GM06990 (cell line): ENCODE data around the gene TNRC6C.

Source experiments
- DNase-seq: peaks from one replicate; pipeline ENCODE4 v3.0.0-alpha.2; 2011; ENCODE audit not compliant: insufficient read length; ENCODE audit errors: extremely low read depth
- H3K27me3 ChIP-seq: replicated peaks from 2 replicates; pipeline ENCODE4 v1.6.0; 2011; ENCODE audit warnings: low read length; ENCODE audit not compliant: control insufficient read depth, insufficient read depth
- H3K36me3 ChIP-seq: 2 replicates; pipeline ENCODE4 v1.5.1; 2011; ENCODE audit warnings: low read length; ENCODE audit not compliant: control insufficient read depth, insufficient read depth
- H3K4me3 ChIP-seq: replicated peaks from 2 replicates; pipeline ENCODE4 v1.5.1; 2011; ENCODE audit warnings: low read depth, mild to moderate bottlenecking, control low read depth, low read length
- TF ChIP-seq, protein P1 (sequence below): IDR thresholded peaks from 2 replicates; pipeline ENCODE4 v1.5.1; 2011; ENCODE audit warnings: low read length, control low read depth, mild to moderate bottlenecking, inconsistent platforms; ENCODE audit not compliant: insufficient read depth, poor library complexity, severe bottlenecking

Gene TNRC6C

DNA sequence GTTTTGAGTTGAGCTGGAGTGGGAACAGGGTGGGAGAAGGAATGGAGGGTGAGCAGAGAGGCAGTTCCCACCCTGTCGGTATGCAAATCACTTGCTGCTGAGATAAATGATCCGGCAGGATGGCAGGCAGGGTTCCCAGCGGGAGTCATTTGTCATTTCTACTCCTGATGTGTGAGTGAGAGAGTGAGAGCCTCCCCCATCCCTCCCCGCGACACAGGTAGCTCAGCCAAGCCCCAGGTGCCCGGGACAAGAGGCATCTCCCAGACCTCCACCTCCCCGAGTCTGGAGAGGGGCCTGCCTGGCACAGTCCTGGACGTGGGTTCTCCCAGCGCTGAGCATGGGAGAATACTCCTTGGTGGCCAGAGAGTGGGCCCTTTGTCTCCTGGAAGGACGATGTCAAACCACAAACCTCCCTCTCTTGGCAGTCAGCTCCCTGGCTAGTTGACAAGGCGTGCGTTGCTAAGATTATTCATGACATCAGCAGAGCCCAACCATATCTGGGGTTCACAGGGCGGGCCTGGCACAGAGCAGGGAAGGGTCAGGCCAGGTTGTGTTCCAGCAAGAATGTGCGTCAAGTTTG is 33.7 kb upstream of the TNRC6C start:
- Histone ChIP-seq H3K4me3 (no peak overlapping the region), H3K36me3 (no peaks in the 10 kb centered on the region), H3K27me3 (peaks cover 2% of the 10 kb centered on the region)
- TF ChIP-seq, protein P1, sequence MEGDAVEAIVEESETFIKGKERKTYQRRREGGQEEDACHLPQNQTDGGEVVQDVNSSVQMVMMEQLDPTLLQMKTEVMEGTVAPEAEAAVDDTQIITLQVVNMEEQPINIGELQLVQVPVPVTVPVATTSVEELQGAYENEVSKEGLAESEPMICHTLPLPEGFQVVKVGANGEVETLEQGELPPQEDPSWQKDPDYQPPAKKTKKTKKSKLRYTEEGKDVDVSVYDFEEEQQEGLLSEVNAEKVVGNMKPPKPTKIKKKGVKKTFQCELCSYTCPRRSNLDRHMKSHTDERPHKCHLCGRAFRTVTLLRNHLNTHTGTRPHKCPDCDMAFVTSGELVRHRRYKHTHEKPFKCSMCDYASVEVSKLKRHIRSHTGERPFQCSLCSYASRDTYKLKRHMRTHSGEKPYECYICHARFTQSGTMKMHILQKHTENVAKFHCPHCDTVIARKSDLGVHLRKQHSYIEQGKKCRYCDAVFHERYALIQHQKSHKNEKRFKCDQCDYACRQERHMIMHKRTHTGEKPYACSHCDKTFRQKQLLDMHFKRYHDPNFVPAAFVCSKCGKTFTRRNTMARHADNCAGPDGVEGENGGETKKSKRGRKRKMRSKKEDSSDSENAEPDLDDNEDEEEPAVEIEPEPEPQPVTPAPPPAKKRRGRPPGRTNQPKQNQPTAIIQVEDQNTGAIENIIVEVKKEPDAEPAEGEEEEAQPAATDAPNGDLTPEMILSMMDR: no peak
- DNase-seq: no peak

DNA sequence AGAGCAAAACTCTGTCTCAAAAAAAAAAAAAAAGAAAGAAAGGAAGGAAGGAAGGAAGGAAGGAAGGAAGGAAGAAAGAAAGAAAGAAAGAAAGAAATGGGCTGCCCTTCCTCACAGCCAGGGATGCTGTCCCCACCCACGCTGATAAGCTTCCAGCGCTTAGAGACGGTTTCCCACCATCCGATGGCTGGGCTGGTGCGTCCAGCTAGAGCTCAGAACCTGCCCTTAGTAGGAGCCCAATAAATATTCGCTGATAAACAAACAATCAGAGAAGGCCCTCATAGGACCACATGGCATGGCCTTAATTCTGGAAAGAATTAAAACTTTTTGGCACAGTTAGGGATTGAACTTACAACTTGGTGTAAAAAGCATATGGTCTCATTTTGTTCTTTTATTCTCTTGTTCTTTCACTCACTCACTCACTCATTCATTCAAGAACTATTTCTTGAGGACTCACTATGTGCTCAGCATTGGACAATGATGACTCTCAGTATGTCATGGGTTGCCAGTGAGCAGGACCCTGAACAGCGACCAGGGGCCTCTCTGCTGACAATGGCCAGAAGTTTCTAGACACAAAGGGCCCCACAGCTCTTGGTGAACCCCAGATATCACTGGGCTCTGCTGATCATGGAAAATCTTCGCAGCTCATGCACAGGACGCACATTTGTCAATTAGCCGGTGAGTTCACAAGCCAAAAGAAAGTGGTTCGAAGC is 32.5 kb upstream of the TNRC6C start:
- TF ChIP-seq, protein P1: no peak
- DNase-seq: no peak
- Histone ChIP-seq H3K36me3 (no peaks in the 10 kb centered on the region), H3K4me3 (no peak overlapping the region), H3K27me3 (peaks cover 2% of the 10 kb centered on the region)

DNA sequence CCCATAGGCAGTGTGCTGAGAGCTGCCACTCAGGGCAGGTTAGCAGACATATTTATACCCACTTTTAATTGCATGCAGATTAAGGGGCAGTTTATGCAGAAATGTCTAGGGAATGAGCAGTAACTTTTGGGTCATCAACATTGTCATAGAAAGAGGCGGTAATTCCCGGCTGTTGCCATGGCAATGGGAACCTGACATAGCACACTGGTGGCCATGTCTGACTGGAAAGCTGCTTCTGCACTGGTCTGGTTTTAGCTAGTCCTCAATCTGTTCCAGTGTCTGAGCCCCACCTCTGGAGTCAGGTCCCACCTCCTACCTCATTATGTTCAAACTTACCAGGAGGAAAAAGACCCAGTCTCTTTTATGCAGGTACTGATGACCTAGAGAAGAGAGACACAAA is 31.5 kb upstream of the TNRC6C start:
- TF ChIP-seq, protein P1: no peak
- DNase-seq: no peak
- Histone ChIP-seq H3K4me3 (no peak overlapping the region), H3K36me3 (no peaks in the 10 kb centered on the region), H3K27me3 (peaks cover 2% of the 10 kb centered on the region)

DNA sequence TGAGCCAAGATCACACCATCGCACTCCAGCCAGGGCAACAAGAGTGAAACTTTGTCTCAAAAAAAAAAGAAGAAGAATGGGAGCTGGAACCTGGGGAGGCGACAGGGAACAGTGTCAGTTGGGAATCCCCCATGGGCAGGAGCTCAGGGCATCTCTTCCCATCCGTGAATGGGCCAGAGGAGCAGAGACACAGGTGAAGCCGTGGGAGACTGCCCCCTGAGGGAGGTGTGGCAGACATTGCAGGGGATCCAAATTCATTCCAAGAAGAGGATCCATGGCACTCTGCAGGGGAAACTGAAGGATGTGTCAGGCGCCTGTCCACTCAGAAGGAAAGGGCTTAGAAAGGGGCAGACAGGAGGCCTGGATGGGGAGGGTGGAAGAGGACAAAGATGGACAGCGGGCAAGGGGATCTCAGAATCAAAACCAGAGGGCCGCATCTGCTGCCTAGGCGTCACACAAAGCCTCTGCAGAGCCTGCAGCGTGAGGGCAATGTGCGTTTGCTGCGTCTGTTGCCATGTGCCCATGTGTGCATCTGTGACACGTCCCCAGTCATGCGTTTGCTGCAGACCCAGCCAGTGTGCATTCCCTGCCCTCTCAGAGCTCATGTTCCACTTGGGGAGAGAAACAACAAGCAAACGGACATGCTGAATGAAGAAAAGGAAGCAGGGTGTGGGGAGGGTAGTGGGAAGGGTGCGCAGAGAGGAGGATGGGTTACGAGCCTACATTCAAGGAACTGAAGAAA is 30.6 kb upstream of the TNRC6C start:
- TF ChIP-seq, protein P1: no peak
- DNase-seq: no peak
- no peaks in the 10 kb centered on the region for H3K36me3 ChIP-seq
- no peak overlapping the region for H3K4me3 ChIP-seq
- H3K27me3 ChIP-seq: peaks cover 2% of the 10 kb centered on the region

DNA sequence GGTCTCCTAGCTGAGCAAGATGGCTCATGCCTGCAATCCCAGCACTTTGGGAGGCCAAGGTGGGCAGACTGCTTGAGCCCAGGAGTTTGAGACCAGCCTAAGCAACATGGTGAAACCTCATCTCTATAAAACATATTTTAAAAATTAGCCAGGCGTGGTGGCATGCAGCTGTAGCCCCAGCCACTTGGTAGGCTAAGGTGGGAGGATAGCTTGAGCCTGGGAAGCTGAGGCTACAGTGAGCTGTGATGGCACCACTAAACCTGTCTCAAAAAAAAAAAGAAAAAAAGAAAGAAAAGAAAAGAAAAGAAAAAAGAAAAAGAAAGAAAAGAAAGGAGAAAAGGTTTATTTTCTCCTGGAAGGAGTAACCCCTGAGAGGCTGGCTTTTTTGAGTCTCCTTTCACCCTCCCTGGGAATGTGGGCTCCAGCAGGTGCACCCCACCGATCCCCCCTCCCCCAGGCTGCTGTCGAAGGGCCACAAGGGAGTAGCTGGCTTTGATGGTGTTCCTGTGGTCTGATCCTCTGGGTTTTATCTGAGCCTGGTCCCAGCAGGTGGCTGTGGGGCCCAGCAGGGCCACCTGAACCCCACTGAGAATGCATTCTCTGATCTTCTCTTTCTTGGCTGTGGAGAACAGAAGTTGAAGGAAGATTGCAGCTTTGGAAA is 29.9 kb upstream of the TNRC6C start:
- Histone ChIP-seq H3K4me3 (no peak overlapping the region), H3K36me3 (no peaks in the 10 kb centered on the region), H3K27me3 (peaks cover 2% of the 10 kb centered on the region)
- no peak for DNase-seq
- TF ChIP-seq, protein P1: no peak
